Endometrial microvascular endothelial cells (primary cell): Measurements from ENCODE around the gene SMURF1. TPM values are rescaled to one million over a fixed set of nuclear protein-coding genes. Genes with fewer than 3 reads are reported as not detected.

Experiments used
- in situ Hi-C: cut with HindIII; loops from 2 replicates; pipeline ENCODE4 v1.10.0; 2017; ENCODE audit warnings: low sequenced_read_pairs, low pct_unique_long_range_greater_than_20kb; ENCODE audit errors: inconsistent ontology term
- total RNA-seq: library from RNA; depleted of rRNA; stranded (reverse); fragments of >200 nt; gene quantifications from one replicate; pipeline ENCODE4 v1.2.3, GENCODE V29; 2015; ENCODE audit errors: inconsistent ontology term

The SMURF1 gene
- total RNA-seq, 1 donor from 2014 or later, result 14.9 TPM

GRCh38 chr7:99019523-99020412, 124.1 kb downstream of the SMURF1 start:
- in situ Hi-C loops, result no loop called here

DNA sequence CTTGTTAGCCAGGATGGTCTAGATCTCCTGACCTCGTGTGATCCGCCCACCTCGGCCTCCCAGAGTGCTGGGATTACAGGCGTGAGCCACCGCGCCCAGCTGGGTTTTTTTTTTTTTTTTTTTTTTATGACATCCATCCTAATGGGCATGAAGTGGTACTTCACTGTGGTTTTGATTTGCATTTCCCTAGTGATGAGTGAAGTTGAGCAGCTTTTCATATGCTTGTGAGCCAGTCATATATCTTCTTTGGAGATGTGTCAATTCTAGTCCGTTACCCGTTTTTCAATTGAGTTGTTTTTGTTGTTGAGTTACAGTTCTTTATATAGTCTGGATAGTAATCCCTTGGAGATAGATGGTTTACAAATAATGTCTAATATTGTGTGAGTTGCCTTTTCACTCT, 127.7 kb downstream of the SMURF1 start:
- in situ Hi-C loops, result no loop called here

- in situ Hi-C loops, result no loop called here
Measured at GRCh38 chr7:99014113-99014985, 129.6 kb downstream of the SMURF1 start.

GRCh38 chr7:99013266-99014112, 130.4 kb downstream of the SMURF1 start:
- in situ Hi-C loops, result no loop called here

GRCh38 chr7:99012722-99013121, 131.2 kb downstream of the SMURF1 start:
- in situ Hi-C loops, result no loop called here

DNA sequence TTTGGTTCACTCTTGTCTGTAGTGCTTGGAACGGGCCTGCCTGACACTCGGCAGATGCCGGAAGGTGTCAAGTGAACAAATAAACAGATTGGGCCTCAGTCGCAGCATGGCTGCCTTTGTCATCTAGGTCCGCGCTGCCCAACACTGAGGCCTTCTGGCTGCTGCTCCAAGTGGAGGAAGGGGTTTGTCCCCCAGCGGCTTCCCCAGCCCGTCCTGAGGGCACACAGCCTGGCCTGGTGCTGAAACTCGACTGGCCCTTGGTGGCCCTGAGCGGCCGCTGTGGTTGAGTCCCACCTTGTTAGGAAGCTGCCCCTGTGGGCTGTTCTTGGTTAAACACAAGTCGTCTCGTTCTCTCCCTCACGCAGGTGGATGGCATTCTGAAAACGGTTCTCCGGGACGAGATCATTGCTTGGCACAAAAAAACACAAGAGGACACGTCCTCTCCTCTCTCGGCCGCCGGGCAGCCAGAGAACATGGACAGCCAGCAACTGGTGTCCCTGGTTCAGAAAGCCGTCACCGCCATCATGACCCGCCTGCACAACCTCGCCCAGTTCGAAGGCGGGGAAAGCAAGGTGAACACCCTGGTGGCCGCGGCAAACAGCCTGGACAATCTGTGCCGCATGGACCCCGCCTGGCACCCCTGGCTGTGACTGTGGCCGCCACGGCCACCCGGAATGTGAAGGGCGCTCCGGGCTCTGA, 132.1 kb downstream of the SMURF1 start:
- in situ Hi-C loops, result no loop called here

GRCh38 chr7:99011341-99011705, 132.6 kb downstream of the SMURF1 start:
- in situ Hi-C loops, result no loop called here

DNA sequence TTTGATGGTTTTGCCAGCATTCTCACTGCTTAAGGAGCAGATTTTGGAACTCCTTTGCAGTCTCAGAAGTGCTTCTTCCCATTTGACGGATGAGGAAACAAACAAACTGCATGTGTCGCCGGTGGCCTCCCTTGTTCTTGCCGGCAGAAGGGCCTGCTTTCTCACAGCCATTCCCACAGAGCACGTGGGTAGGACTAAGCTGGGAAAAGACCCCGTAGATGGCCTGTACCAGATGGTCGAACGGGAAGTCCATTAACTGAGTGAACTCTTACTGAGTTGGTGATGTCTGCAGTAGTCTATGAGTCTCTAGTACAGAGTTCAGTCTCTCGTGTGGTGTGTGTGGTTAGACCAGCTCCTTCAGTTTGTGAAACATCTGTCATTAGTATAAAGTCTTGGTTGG, 133.6 kb downstream of the SMURF1 start:
- in situ Hi-C loops, result no loop called here

DNA sequence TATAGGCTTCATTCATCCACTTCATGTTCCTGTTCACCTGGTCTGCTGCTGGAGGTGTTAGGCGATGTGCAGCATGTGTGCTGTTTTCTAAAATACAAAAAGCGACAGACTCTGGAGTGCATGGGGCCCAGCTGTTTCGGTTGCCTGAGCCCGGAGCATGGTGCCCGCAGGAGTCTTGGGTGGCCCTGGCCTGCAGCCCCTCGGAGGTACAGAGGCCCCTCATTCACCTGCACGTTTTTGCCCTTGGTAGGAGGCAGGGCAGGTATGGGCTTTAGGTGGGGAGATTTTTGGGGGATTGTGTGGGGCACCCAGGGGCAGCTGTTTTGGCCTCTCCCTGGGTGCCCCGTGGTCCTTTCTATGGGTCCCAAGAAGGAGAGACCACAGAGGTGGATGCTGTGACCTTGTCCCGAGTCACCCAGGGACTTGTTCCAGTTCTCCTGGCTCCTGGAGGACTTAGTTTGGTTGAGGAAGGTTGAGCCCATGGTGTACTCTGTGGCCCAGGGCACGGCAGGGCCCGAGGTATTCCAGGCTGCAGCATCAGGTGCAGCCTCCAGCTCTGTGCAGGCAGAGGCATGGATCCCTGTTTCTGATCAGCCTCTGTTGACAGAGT, 134.9 kb downstream of the SMURF1 start:
- in situ Hi-C loops, result no loop called here

- in situ Hi-C loops, result no loop called here
Measured at GRCh38 chr7:99008181-99008631, 135.7 kb downstream of the SMURF1 start.

- in situ Hi-C loops, result no loop called here
Measured at GRCh38 chr7:99006739-99007424, 137.0 kb downstream of the SMURF1 start.

DNA sequence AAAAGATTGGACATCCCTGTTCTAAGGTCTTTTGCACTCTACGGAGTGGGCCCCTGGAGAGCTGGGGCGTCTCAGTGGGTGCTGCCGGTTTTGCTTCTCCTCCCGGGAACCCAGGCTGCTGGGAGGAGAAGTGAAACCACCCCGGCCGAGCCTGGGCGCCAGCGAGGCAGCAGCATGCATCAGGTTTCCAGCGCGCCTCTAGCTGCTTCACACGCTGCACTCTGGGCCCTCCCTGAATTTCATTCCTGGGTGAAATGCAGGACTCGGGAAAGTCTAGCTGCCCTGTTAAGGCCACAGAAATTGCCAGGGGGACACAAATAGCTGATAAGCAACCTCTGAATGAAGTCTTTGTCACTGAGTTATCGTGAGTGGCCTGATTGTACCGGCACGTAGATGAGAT, 138.1 kb downstream of the SMURF1 start:
- in situ Hi-C loops, result no loop called here

DNA sequence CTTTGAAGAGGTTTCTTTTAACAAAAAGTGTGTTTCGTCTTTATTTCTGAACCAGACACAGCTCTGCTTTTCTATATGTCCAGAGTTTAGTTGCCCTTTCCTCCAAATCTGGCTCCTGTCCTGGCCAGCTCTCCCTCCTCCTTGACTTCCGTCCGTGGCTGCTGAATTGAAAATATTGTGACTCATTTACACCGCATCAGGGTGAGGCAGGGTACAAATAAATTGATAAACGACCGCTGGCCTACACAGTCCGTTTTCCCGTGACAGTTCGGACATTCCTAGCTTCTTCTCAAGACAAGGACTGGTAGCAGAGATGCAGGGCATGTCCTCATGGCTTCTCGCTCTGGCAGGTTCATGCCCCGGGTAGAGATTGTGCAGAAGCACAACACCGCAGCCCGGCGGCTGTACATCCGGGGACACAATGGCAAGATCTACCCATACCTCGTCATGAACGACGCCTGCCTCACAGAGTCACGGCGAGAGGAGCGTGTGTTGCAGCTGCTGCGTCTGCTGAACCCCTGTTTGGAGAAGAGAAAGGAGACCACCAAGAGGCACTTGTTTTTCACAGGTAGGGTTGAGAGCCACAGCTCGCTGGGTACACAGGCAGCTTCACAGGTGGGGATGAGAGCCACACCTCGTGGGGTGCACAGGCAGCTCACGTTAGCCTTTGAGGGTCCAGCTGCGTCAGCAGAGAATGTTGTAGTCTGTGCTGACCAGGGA, 139.0 kb downstream of the SMURF1 start:
- in situ Hi-C loops, result no loop called here

GRCh38 chr7:99004216-99004615, 139.7 kb downstream of the SMURF1 start:
- in situ Hi-C loops, result no loop called here

- in situ Hi-C loops, result no loop called here
Measured at GRCh38 chr7:99003419-99003818, 140.5 kb downstream of the SMURF1 start.

GRCh38 chr7:99002827-99003212, 141.1 kb downstream of the SMURF1 start:
- in situ Hi-C loops, result no loop called here
